Activated T-cell treated with anti-CD3 and anti-CD28 coated beads, Interleukin-2, amount 50 U/mL, for 72 hours (primary cell): ENCODE results near the gene MBD6. TPM values are rescaled to one million over a fixed set of nuclear protein-coding genes. Genes with fewer than 3 reads are reported as not detected.
"Not testable (repeated sequence)": the region's sequence is repeated elsewhere in the genome, so short reads cannot be mapped to it uniquely, and the experiment has no call there.

ENCODE experiments used
- ATAC-seq, 2 donors: fragments of 150-1000 bp; cut with Tn5 transposase; replicated peaks in 1 of 2; 2 replicates each; pipeline ENCODE4 v1.10.0; 2021; ENCODE audit warnings: moderate library complexity in 2 of 2, mild to moderate bottlenecking in 1 of 2
- DNase-seq, 2 donors: peaks; one replicate each; pipeline ENCODE4 v3.0.0; 2021 to 2022; ENCODE audit warnings: mixed read lengths in 1 of 2
- H3K27ac Mint-ChIP-seq: one replicate; pipeline ENCODE4 v1.8.0; 2022; ENCODE audit warnings: mild to moderate bottlenecking, moderate library complexity, mixed read lengths
- H3K27me3 Mint-ChIP-seq: one replicate; pipeline ENCODE4 v1.8.0; 2022; ENCODE audit warnings: low read depth, mixed read lengths
- H3K36me3 Mint-ChIP-seq, 2 donors: one replicate each; pipeline ENCODE4 v1.8.0; 2022; ENCODE audit warnings: mixed read lengths in 2 of 2, mild to moderate bottlenecking in 1 of 2; ENCODE audit not compliant: insufficient read depth in 2 of 2
- H3K4me1 Mint-ChIP-seq: one replicate; pipeline ENCODE4 v1.8.0; 2022; ENCODE audit warnings: low read depth, mixed read lengths
- H3K4me3 Mint-ChIP-seq, 2 donors: one replicate each; pipeline ENCODE4 v1.8.0; 2022; ENCODE audit warnings: mild to moderate bottlenecking in 2 of 2, mixed read lengths in 2 of 2, moderate library complexity in 2 of 2
- H3K9me3 Mint-ChIP-seq, 2 donors: one replicate each; pipeline ENCODE4 v1.8.0; 2022; ENCODE audit warnings: mixed read lengths in 2 of 2
- total RNA-seq, 2 donors: library from RNA; stranded (reverse); gene quantifications; one replicate each; pipeline ENCODE4 v1.2.3, GENCODE V29; 2022

Gene MBD6
- total RNA-seq, 2 donors from 2014 or later, result 131 to 148 TPM

DNA sequence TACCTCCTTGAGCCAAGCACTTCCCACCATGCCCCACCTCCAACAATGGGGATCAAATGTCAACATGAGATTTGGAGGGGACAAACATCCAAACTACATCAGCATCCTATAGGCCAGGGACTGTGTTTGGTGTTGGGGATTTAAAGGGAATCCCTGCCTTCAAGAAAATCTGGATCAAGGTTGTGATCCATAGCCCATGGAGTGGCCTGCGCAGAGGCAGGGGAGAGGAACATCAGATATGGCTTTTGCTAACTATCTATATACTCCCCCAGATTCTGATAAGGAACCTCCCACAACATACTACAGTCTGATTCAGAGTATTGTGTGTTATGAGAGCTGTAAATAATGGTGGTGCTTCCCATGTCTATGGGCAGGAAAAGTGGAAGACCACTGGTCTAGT, 32.3 kb downstream of the MBD6 start:
- Mint-ChIP-seq H3K27me3 (no peaks in the 10 kb centered on the region), H3K4me1 (peaks cover 21% of the 10 kb centered on the region), H3K9me3 (no peaks in the 10 kb centered on the region), H3K4me3 (no peak overlapping the region), H3K36me3 (no peaks in the 10 kb centered on the region), H3K27ac (no peak overlapping the region)
- no peak for ATAC-seq
- no peak for DNase-seq

DNA sequence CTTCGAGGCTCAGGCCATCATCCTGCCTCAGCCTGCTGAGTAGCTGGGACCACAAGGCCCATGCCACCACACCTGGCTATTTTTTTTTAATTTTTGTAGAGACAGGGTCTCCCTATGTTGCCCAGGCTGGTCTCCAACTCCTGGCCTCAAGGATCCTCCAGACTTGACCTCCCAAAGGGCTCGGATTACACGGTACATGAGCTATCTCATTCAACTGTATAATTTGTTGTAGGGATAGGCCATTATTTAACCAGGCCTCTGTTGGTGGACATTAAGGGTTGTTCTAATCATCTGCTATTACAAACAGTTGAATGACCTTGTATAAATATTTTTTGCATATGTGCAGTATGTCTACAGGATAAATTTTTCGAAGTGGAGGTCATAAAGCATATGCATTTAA, 36.2 kb downstream of the MBD6 start:
- H3K27ac Mint-ChIP-seq, result no peak overlapping the region
- H3K36me3 Mint-ChIP-seq, result no peaks in the 10 kb centered on the region
- DNase-seq (no peak), ATAC-seq (no peak)
- peaks cover 12% of the 10 kb centered on the region for H3K27me3 Mint-ChIP-seq
- no peaks in the 10 kb centered on the region for H3K9me3 Mint-ChIP-seq
- H3K4me3 Mint-ChIP-seq, result no peak overlapping the region
- H3K4me1 Mint-ChIP-seq, result peaks cover 5% of the 10 kb centered on the region

DNA sequence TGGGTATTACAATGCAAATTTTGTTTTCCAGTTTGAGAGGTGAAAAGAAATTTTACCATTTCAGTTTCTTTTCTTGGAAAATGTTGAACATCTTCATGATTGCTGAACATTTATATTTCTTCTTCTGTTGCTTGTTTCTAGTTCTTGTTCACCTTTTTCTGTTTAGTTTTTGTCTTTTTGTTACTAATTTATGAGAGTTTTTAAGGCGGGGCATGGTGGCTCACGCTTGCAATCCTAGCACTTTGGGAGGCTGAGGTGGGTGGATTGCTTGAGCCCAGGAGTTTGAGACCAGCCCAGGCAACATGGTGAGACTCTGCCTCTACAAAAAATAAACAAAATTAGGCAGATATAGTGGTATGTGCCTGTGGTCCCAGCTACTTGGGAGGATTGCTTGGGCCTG, 37.9 kb downstream of the MBD6 start:
- H3K9me3 Mint-ChIP-seq, result no peaks in the 10 kb centered on the region
- H3K4me3 Mint-ChIP-seq, result no peak overlapping the region
- ATAC-seq, result no peak
- H3K27me3 Mint-ChIP-seq, result peaks cover 12% of the 10 kb centered on the region
- no peaks in the 10 kb centered on the region for H3K36me3 Mint-ChIP-seq
- no peak overlapping the region for H3K27ac Mint-ChIP-seq
- H3K4me1 Mint-ChIP-seq, result peaks cover 5% of the 10 kb centered on the region
- no peak for DNase-seq

DNA sequence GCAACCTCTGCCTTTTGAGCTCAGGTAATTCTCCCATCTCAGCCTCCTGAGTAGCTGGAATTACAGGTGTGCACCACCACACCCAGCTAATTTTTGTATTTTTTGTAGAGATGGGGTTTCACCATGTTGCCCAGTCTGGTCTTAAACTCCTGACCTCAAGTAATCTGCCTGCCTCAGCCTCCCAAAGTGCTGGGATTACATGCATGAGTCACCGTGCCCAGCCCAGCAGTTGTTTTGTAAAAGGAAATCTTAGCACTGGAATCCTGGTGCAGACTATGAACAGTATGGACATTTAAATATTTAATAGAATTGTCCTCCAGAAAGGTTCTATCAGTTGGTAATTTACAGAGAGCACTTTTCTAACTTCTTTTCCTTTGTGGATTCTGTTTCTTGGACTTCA, 38.5 kb downstream of the MBD6 start:
- not testable (repeated sequence) for ATAC-seq, H3K4me3 Mint-ChIP-seq, H3K27ac Mint-ChIP-seq, H3K9me3 Mint-ChIP-seq, DNase-seq, H3K4me1 Mint-ChIP-seq, H3K36me3 Mint-ChIP-seq
- peaks cover 12% of the 10 kb centered on the region for H3K27me3 Mint-ChIP-seq

DNA sequence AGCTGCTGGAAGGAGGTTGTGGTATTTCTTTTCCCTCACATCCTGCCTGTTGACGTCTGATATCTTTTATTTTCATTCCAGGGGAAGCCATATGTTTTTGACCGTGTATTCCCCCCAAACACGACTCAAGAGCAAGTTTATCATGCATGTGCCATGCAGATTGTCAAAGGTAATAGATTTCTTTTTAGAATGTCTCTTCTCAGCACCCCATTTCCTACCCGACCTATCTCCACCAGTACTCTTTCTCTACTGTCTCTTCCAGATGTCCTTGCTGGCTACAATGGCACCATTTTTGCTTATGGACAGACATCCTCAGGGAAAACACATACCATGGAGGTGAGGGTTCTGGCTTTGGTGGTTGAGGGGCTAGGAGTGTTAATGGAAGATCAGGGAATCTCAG, 40.7 kb downstream of the MBD6 start:
- no peak for ATAC-seq
- Mint-ChIP-seq H3K36me3 (no peaks in the 10 kb centered on the region), H3K4me3 (no peak overlapping the region), H3K9me3 (no peaks in the 10 kb centered on the region), H3K4me1 (no peaks in the 10 kb centered on the region), H3K27ac (no peak overlapping the region), H3K27me3 (peaks cover 12% of the 10 kb centered on the region)
- DNase-seq, result no peak

DNA sequence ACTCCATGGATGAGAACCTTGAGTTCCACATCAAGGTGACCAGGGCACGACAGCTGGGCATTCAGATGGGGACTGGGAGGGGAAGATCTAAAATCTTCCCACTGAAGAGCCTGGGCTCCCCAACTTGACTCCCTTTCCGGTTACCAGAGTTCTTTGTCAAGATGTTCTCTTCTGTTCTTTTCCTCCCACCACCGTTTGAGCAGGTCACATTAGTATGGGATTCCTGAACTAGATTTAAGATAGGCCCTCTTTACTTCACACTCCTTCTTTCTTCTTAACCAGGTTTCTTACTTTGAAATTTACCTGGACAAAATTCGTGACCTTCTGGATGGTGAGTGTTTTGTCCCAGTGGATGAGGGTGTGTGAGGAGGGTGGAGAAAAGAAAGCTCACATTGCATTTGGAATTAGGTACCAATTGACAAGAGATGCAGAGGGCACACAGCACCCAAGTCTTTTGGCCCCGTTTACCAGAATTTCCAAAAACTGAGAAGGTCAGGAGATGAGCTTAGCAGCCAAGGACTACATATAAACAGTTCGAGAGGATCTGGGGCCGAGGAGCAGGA, 41.6 kb downstream of the MBD6 start:
- peaks cover 12% of the 10 kb centered on the region for H3K27me3 Mint-ChIP-seq
- H3K4me3 Mint-ChIP-seq, result no peak overlapping the region
- no peaks in the 10 kb centered on the region for H3K9me3 Mint-ChIP-seq
- no peak overlapping the region for H3K27ac Mint-ChIP-seq
- DNase-seq (no peak), ATAC-seq (no peak)
- H3K4me1 Mint-ChIP-seq, result no peaks in the 10 kb centered on the region
- no peaks in the 10 kb centered on the region for H3K36me3 Mint-ChIP-seq

DNA sequence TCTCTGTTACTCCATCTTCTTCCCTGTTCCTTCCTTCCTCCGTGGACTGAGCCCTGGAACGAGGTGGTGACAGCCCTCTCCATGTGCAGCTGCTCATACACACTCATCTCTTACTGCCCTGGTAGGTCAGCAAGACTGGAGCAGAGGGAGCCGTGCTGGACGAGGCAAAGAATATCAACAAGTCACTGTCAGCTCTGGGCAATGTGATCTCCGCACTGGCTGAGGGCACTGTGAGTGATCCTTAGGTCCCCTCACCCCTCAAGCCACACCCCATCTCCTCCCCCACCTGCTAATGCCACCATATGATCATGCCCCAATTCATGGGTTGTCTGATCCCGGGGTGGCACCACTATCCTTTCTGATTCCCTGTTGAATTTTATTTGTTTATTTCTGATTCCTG, 46.2 kb downstream of the MBD6 start:
- Mint-ChIP-seq H3K4me1 (no peaks in the 10 kb centered on the region), H3K27me3 (no peaks in the 10 kb centered on the region), H3K9me3 (no peaks in the 10 kb centered on the region), H3K4me3 (no peak overlapping the region), H3K27ac (no peak overlapping the region), H3K36me3 (no peaks in the 10 kb centered on the region)
- ATAC-seq (no peak), DNase-seq (no peak)

DNA sequence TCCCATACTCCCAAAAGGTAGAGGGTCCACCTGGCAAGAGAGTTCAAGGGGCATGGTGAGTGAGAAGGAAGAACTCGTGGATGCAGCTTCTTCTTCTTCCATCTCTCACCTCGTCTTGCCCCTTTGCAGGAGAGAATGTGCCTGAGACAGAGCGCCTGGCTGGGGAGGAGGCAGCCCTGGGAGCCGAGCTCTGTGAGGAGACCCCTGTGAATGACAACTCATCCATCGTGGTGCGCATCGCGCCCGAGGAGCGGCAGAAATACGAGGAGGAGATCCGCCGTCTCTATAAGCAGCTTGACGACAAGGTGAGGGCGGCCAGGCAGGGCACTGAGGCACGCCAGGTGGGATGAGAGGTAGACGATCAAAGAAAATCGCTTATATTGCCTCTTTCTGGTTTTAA, 47.2 kb downstream of the MBD6 start:
- Mint-ChIP-seq H3K4me3 (no peak overlapping the region), H3K9me3 (no peaks in the 10 kb centered on the region), H3K27ac (no peak overlapping the region), H3K36me3 (no peaks in the 10 kb centered on the region), H3K27me3 (no peaks in the 10 kb centered on the region), H3K4me1 (no peaks in the 10 kb centered on the region)
- ATAC-seq (no peak), DNase-seq (no peak)

DNA sequence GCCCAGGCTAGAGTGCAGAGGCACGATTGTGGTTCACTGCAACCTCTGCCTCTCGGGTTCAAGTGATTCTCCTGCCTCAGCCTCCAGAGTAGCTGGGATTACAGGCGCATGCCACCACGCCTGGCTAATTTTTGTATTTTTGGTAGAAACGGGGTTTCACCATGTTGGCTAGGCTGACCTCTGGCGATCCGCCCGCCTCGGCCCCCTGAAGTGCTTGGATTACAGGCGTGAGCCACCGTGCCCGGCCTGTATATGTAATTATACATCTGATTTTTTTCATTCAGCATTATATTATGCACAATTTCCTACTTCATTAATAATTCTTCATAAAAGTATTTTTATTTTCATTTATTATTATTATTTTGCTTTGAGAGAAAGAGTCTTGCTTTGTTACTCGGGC, 47.8 kb downstream of the MBD6 start:
- H3K27ac Mint-ChIP-seq, H3K4me1 Mint-ChIP-seq, H3K4me3 Mint-ChIP-seq, DNase-seq, H3K36me3 Mint-ChIP-seq, H3K27me3 Mint-ChIP-seq, ATAC-seq, H3K9me3 Mint-ChIP-seq: not testable (repeated sequence)

DNA sequence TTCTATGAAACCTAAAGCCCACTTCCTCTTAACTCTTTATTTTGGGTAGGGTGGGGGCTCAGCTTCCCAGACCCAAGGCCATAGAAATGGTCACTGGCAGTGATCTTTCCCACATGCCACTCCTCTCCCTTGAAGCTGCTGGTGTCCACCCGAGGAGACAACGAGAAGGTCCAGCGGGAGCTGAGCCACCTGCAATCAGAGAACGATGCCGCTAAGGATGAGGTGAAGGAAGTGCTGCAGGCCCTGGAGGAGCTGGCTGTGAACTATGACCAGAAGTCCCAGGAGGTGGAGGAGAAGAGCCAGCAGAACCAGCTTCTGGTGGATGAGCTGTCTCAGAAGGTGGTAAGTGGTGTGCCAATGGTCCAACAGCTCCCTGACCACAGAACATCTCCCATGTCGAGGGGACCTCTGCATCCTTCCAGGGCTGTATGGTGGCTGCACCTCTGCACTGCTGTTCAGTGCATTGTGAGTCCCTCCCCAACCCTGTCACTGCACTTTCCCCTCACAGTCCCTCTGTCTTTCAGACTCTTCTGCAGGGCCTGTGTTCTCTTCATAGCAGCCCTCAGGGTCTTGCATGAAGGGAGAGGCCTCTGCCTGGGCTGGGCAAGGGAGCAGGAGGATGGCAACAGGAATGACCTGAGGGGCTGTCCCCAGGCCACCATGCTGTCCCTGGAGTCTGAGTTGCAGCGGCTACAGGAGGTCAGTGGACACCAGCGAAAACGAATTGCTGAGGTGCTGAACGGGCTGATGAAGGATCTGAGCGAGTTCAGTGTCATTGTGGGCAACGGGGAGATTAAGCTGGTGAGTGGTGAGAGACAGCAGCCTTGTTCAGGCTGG, 49.5 kb downstream of the MBD6 start:
- H3K36me3 Mint-ChIP-seq, result no peaks in the 10 kb centered on the region
- DNase-seq (no peak), ATAC-seq (no peak)

DNA sequence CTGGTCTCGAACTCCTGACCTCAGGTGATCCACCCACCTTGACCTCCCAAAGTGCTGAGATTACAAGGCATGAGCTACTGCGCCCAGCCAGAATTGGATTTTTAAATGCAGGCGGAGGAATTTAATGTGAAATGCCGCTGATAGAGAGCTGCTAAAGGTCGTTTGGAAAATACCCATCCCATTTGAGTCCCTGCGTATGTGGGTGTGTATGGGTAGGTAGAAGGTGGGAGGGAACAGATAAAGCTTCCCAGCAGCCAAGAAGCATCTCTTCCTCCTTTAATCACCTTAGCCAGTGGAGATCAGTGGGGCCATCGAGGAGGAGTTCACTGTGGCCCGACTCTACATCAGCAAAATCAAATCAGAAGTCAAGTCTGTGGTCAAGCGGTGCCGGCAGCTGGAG, 52.2 kb downstream of the MBD6 start:
- no peaks in the 10 kb centered on the region for H3K9me3 Mint-ChIP-seq
- no peak overlapping the region for H3K27ac Mint-ChIP-seq
- H3K27me3 Mint-ChIP-seq, result no peaks in the 10 kb centered on the region
- no peaks in the 10 kb centered on the region for H3K36me3 Mint-ChIP-seq
- DNase-seq (no peak), ATAC-seq (no peak)
- no peaks in the 10 kb centered on the region for H3K4me1 Mint-ChIP-seq
- no peak overlapping the region for H3K4me3 Mint-ChIP-seq

More for the DNA sequence above, 49.5 kb downstream of the MBD6 start:
- H3K9me3 Mint-ChIP-seq, result no peaks in the 10 kb centered on the region
- H3K27ac Mint-ChIP-seq, result no peak overlapping the region
- H3K27me3 Mint-ChIP-seq, result no peaks in the 10 kb centered on the region
- H3K4me1 Mint-ChIP-seq, result no peaks in the 10 kb centered on the region
- H3K4me3 Mint-ChIP-seq, result no peak overlapping the region

DNA sequence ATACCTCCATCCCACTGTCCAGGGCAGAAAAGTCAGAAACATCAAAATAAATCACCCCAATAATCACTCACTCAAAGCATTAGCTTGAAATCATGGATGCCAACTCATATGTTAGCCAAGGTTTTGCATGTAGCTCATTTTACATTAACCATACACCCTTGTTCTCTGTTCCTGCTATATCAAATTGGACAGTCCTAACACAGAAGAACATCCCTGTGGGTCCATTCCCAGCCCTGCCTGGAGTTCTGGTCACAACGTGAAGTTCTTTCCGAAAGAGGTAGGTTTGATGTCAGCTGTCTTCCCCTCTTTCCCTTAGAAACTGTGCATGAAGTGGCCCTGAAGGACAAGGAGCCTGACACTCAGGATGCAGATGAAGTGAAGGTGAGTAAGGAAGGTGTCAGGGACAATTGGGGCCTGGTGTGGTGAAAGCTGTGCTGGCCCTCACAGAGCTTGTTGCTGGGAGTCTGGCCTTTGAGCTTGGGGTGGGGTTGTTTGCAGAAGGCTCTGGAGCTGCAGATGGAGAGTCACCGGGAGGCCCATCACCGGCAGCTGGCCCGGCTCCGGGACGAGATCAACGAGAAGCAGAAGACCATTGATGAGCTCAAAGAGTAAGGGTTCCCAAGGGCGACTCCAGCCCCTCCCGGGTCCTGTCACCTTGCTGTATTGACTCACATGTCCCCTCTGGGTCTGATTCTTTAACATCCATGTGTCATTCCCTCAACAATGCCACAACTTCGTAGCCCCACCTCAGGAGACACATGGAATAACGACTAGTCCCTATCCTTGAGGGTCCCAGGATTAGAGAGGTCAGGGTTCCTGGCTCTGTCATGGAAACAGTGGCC, 53.4 kb downstream of the MBD6 start:
- DNase-seq (no peak), ATAC-seq (no peak)
- no peaks in the 10 kb centered on the region for H3K9me3 Mint-ChIP-seq
- H3K27me3 Mint-ChIP-seq, result no peaks in the 10 kb centered on the region
- no peak overlapping the region for H3K4me3 Mint-ChIP-seq
- no peaks in the 10 kb centered on the region for H3K4me1 Mint-ChIP-seq
- H3K36me3 Mint-ChIP-seq, result no peaks in the 10 kb centered on the region
- no peak overlapping the region for H3K27ac Mint-ChIP-seq

DNA sequence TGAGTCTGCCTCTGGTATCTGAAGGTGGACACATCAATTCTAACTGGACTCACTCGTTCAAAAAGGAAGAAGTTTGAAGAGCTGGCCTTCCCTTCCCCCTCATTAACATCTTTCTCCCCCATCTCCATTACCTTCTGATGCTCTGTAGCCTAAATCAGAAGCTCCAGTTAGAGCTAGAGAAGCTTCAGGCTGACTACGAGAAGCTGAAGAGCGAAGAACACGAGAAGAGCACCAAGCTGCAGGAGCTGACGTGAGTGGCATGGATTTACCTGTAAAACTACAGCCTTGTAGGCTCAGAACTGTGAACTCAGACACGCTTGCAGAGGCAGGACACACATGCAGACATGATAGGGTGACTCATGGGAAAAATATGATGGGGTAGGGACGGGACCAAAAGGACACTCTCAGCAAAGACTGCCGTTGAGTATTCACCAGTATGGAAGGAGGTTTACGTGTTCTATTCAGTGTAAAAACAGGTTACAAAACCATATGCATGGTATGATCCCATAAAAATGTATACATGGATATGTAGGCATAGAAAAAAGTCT, 54.1 kb downstream of the MBD6 start:
- no peaks in the 10 kb centered on the region for H3K36me3 Mint-ChIP-seq

More for the DNA sequence above, 54.1 kb downstream of the MBD6 start:
- H3K27me3 Mint-ChIP-seq, result no peaks in the 10 kb centered on the region
- no peaks in the 10 kb centered on the region for H3K4me1 Mint-ChIP-seq
- ATAC-seq (no peak), DNase-seq (no peak)
- no peaks in the 10 kb centered on the region for H3K9me3 Mint-ChIP-seq
- H3K27ac Mint-ChIP-seq, result no peak overlapping the region
- no peak overlapping the region for H3K4me3 Mint-ChIP-seq
